GM21529 (cell line): ENCODE measurements around the gene GDI1.

Experiments used
- ATAC-seq: cut with Tn5 transposase; IDR thresholded peaks from one replicate; pipeline ENCODE4 v1.9.1; 2021; ENCODE audit not compliant: unreplicated experiment

Gene GDI1

GRCh38 chrX:154477891-154478477 is 41.0 kb downstream of the GDI1 start:
- ATAC-seq = no peak

DNA sequence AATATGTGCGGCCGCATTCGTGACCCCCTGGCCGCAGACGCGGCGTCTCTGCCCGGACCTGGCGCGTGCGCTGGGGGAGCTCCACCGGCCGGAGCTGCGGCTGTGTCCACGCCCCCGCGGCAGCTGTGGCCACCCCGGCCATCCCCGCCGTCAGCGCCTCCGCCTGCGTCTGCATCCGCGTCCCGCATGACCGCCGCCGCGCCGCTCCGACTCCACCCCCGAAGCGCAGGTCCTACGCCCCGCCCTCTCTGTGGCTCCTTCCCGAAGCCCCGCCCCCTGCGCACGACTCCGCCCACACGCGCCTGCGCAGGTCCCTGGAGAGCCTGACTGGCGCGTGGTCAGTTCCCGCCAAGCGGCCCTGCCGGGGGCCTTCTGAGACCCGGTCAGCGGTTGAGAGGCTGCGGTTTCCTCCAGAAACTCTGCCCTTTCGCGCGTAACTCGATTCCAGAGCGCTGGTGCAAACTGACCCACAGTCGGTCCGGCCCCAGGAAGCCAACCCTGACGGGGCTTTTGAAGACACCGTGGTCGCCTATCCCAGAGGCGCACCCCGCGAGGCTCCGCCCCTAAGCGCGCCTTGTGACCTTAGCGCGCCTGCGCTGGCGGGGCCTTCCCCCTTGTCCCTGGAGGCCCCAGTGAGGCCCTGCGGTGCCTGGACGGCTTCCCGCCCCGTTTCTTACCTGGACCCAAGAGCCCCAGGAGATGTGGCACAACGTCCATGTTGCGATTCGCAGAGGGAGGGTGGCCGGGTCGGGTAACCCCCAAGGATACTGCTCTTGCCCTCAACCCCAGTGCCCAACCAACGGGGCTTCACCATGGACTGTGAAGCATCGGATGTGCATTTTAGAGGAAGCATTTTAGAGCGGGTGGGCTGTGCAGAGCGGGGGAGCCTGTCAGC is 42.0 kb downstream of the GDI1 start, which contains the start of gene LAGE3:
Gene LAGE3 (minus strand): TSS at position 554 of the 895 bp plus-strand sequence. CDS start 366 bp downstream, at position 188.
- ATAC-seq = peak; percentile 89

GRCh38 chrX:154481195-154481594 is 44.2 kb downstream of the GDI1 start:
- no peak for ATAC-seq

GRCh38 chrX:154481911-154482601 is 45.1 kb downstream of the GDI1 start:
- ATAC-seq = no peak

DNA sequence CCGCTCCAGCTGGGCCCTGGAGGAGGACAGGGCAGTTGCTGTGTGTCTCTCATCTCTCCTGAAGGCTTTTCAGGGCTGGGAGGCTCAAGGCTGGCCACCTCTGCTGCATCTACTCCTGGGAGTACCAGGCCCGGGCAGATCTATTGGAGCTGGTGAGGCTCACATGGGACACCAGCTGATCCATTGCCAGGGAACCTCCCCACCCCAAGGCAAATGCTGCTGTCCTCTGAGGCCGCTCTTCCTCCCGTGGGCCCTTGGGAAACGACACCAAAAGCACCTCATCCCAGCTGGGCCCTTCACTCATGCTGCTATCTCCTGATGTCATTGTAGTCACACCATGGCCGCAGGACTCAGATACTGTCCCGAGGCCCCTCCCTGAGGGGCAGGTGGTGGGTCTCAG is 45.8 kb downstream of the GDI1 start:
- no peak for ATAC-seq

DNA sequence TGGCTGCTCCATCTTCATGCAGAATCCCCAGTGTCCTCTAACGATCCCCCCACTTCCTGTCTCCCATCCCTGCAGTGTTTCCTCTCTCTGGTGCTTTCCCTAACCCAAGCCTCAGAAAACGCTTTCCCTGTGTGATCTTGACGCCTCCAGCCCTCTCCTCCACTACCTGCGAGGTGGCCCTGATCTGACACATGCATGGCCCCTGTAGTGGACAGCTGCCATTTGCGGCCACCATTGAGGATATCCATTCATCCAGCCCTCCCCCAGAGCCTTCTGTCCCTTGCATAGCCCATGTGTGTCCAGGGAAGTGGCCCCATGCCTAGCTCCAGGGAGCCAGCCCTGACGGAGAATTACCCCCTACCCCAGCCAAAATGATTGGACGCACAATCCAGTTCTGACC is 46.4 kb downstream of the GDI1 start:
- no peak for ATAC-seq

- ATAC-seq = no peak
Observed at GRCh38 chrX:154484255-154485149, 47.5 kb downstream of the GDI1 start.

DNA sequence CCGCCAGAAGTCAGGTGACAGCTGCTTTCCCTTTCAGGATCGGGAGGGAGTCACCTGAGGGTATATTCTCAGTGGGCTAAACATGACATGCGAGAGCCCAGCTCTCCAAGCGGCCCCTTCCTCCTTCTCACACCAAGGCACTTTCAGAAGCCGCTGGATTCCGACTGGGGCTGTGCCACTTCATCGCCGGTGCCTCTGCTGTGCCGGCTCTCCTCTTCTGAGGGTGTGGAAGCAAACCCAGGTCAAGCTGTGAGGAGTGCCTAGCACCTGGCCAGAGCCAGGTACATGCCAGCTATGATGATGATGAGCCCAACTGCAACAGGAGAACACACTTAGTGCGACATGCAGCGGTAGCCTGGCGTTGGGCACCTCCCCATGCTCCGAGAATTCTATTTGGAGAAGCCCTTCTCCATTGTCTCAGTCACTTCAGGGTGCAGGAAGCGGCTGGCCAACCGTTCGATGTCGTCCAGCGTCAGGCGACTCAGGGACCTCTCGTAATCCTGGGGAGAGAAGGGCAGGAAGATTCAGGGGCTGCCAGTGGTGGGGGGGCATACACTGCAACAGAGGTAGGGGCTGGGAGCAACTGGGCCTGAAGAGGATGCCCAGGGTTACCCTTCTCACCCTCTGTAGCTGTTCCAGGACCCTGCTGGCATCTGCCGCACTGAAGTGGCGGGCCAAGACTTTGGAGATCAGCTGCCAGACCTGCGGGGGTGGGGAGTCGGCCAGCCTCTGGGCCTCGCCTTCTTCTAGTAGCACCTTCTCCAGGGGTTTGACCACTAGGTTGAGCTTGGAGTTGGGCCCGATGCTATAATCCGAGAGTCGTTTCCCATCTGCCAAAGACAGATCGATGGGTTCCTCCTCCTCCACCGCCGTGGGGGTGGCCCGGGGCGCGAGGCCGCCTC is 48.4 kb downstream of the GDI1 start:
- ATAC-seq = no peak

GRCh38 chrX:154486052-154486395 is 49.1 kb downstream of the GDI1 start:
- ATAC-seq = no peak

GRCh38 chrX:154486396-154487207 is 49.6 kb downstream of the GDI1 start, which contains the start of gene UBL4A:
UBL4A (minus strand) TSS chrX:154486615; CDS start chrX:154486584, 31 bp downstream.
- peak; percentile 24 for ATAC-seq

DNA sequence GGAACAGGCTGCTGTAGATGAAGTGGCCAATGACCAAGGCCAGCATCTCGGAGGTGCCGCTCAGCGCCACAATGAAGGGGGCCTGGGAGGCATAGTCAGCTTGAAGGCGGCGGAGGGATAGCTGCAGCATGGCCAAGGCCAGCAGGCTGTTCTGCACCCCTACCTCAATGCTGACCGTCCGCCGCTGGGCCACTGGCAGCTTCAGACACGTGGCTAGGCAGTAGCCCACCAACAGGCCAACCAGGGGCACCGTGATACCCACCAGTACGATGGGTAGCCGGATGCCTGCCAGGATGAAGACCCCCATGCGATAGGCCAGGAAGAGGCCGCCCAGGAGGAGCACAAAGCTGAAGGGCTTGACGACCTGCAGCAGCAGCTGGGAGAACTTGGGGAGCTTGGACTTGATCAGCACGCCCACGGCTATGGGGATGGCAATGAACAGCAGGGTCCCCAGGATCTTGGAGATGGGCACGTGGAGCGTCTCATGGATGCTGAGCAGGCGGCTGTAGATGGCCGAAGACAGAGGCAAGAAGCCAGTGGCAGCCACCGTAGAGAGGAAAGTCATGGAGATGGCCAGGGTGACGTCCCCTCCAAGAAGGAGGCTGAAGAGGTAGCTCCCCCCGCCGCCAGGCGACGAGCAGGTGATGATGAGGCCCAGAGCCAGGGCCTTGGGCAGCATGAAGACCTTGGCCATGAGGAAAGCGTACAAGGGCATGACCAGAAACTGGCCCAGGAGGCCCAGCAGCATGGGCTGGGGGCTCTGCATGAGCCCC is 50.8 kb downstream of the GDI1 start:
- ATAC-seq = no peak

GRCh38 chrX:154488336-154489075 is 51.6 kb downstream of the GDI1 start:
- ATAC-seq = no peak

- no peak for ATAC-seq
Observed at GRCh38 chrX:154489182-154489581, 52.2 kb downstream of the GDI1 start.

- ATAC-seq = peak; percentile 20
Observed at GRCh38 chrX:154490021-154490413, 53.1 kb downstream of the GDI1 start.

DNA sequence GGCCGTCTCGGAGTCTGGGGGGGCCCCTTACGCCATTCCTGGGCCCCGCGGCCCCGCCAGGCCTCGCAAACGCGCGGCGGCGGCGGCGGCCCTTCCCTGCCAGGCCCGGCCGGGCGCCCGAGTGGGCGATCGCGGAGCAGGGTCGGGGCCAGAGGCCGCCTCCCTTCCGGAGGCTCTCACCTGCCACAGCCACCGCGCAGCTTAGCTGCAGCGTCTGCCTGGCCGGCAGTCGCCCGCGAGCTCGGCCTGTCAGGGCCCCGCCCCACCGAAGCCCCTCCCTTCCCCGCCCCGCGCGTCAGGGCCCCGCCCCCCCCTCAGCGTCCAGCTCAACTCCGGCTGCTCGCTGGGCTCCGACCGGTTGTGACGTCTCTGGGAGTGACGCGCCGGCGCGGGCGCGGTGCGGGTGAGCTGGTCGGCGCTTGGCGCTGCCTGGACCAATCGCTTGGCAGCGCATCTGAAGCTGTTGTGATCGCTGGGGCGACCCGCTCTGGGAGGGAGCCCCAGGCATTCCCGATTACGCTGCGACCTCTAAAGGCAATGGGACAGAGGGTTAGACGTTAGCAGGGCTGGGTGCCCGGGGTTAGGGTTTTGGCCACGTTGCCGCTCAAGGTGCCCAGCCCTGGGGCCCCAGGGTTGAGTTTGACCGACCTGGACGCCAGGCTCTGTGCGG is 53.6 kb downstream of the GDI1 start, which contains the start of gene SLC10A3:
Gene SLC10A3 (minus strand): TSS at position 216 of the 670 bp plus-strand sequence. CDS start 1,689 bp downstream, outside the sequence.
- ATAC-seq = peak; percentile 81
